CD1c-positive myeloid dendritic cell (primary cell): Measurements from ENCODE around the gene NFE2.
"Not testable (repeated sequence)": the region's sequence is repeated elsewhere in the genome, so short reads cannot be mapped to it uniquely, and the experiment has no call there.

Source experiments
- DNase-seq: peaks from one replicate; pipeline ENCODE4 v3.0.0-alpha.2; 2016; ENCODE audit errors: extremely low spot score

NFE2 gene

GRCh38 chr12:54282949-54283593 is 17.7 kb downstream of the NFE2 start:
- no peak for DNase-seq

DNA sequence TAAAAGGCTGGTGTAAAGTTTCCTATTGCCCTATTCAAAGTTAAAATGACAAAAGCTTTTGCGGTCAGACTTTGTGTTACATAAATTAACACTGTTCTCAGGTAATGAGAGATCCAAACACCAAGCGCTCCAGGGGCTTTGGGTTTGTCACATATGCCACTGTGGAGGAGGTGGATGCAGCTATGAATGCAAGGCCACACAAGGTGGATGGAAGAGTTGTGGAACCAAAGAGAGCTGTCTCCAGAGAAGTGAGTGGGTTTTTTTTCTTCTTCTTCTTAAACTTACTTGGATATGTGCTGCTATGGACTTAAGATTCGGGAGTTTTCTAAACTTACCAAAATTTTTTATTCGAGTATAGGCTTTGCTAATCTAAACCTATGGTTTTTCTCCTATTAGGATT is 19.1 kb downstream of the NFE2 start:
- DNase-seq: not testable (repeated sequence)

DNA sequence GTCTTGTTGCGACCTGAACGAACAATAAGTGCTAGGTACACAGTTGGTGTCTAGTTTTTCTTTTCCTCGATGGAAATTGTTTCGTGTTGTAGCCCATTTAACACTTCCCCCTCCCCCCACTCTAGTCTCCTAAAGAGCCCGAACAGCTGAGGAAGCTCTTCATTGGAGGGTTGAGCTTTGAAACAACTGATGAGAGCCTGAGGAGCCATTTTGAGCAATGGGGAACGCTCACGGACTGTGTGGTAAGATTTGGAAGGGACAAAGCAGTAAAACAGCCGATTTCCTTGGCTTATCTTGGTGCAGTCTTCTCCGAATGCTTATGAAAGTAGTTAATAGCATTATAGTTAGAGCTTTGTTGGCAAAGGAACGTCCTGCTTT is 19.6 kb downstream of the NFE2 start:
- not testable (repeated sequence) for DNase-seq

DNA sequence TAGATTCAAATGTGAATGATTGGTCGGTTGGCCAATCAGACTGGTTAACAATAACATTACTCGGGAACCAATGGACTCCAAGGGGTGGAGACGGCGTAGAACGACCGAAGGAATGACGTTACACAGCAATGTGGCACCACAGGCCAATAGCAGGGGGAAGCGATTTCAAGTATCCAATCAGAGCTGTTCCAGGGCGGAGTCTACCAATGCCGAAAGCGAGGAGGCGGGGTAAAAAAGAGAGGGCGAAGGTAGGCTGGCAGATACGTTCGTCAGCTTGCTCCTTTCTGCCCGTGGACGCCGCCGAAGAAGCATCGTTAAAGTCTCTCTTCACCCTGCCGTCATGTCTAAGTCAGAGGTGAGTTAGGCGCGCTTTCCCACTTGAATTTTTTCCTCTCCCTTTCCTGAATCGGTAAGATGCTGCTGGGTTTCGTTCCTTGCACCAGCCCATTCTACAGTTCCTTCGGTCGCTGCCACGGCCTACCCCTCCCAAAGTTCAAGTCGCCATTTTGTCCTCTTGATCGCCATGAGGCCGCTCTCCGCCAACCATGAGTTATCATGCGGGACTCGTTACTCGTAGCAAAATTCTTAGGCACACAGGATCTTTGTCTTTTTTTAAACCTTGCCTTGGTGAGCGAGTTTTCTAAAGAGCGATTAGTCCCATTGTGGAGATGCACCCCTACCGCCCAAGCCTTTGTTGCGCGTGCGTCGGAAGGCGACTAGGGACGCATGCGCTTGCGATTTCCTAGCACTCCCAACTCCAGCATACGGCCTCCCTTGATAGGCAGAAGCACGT is 20.2 kb downstream of the NFE2 start, which contains the start of gene HNRNPA1:
Gene HNRNPA1 (plus strand): TSS at position 259 of the 793 bp plus-strand sequence. CDS start 82 bp downstream, at position 341.
- peak; percentile 99 for DNase-seq

DNA sequence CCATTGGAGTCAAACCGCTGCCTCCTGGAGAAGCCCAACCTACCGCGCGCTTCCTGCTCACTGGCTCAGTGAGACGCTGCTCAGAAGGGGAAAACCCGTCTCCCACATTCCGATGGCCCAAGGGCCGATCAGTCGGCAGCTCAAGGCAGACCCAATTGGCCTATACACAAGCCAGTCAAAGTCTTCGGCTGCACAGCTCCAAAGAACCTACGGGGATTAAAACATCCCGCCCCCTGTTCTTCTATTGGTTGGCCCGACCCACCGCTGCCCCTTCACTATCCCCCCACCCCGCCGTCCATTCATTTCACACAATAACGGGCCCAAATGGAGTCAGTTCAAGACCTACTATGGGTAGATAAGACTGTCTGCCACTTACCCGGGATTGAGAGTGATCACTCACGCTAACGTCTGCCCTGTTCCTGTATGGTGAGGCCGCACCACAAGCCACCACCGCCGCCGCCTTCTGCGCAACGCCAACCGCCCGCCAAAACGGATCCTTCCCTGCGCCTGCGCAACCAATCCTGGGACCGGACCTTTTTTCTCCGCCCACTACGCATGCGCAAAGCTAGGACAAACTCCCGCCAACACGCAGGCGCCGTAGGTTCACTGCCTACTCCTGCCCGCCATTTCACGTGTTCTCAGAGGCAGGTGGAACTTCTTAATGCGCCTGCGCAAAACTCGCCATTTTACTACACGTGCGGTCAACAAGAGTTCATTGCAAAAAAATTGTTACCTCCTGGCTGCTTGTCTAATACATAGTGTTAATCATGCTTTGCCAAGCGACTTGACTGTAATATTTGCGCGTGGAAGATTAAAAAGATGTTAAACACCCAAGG is 21.0 kb downstream of the NFE2 start, which contains the start of gene CBX5:
Gene CBX5 (minus strand): TSS at position 491 of the 836 bp plus-strand sequence. CDS start 22,472 bp downstream, outside the sequence.
- peak; percentile 100 for DNase-seq

- no peak for DNase-seq
Observed at GRCh38 chr12:54279227-54279631, 21.6 kb downstream of the NFE2 start.

- DNase-seq: no peak
Observed at GRCh38 chr12:54277823-54278276, 23.0 kb downstream of the NFE2 start.

DNA sequence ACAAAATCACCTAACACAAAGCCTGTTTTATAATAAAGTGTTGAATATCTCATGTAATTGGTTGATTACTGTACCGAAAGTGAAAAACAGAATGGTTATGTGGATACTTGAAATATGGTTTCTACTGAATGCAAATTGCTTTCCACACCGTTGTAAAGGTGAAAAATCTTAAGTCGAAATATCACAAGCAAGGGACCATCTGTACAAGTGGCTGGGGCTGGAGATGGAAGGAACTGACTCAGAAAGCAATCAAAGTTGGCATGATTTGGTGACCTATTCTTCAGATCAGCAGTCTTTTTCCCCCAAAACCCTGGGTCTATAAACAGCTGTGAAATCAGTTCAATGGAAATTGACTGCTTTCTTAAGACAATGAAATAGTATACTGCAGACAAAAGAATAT is 24.4 kb downstream of the NFE2 start:
- DNase-seq: no peak

DNA sequence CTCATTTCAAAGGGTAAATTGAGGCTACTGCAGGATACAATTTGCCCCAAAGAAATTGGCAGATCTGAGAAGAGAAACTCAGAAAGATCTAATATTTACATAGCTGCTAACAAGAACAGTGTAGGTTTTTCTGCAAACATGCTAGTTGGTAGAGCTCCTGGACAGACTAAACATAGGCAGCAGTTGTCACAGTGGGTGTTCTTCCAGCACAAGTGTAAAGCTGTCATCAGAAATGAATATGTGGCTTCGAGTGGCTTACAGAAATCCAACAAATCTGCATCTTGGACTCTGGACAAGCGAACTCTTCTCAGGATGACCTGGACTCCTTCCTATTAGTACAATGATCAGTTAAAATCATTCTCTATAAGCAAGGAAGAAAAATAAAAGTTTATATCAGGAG is 26.8 kb downstream of the NFE2 start:
- DNase-seq: no peak

DNA sequence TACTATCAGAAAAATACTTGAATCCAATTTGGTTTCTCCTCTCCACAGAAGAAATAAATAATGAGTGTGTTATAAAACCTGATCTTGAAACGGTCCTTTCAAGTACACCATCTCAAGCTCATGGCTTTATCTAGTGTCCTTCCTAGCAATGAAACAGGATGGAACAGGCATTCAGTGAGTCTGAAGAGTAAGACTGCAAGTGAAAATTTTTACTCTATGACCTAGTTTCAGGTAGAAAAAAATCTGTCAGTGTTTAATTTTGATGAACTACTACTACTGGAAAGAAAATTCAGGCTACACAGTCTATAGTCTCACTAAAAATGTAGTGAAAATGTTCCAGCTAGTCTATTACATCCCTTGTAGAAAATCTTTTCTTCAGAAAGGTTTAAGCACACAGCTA is 28.6 kb downstream of the NFE2 start:
- no peak for DNase-seq

DNA sequence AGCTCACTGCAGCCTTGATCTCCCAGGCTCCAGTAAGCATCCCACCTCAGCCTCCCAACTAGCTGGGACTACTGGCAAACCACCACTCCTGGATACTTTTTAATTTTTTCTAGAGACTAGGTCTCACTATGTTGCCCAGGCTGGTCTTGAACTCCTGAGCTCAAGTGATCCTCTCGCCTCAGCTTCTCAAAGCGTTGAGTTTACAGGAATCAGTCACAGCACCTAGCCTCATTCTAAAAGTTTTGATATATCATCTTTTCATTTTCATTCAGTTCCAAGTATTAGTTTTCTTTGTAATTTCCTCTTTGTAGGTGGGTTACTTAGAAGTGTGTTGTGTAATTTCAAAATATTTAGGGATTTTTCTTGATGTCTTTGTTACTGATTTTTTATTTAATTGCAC is 30.5 kb downstream of the NFE2 start:
- no peak for DNase-seq

DNA sequence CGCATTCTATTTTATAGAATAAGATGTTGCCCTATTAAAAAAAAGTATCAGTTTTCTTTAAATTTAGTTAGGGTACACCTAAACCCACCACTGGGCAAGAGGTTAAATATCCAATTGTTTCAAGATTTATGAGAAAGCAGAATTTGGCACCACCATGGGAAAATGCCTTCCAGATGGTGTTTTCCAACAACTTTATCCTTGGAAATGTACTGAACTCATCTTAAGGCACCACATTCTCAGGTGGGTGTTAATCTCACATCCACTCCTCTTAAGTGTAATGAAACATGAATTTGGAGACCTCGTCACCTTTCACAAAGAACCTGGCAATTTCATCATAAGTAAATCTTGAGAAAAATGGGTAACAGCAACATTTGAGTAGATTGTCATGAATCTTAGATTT is 34.0 kb downstream of the NFE2 start:
- DNase-seq: no peak

- DNase-seq: no peak
Observed at GRCh38 chr12:54265364-54265812, 35.4 kb downstream of the NFE2 start.

- DNase-seq: no peak
Observed at GRCh38 chr12:54262403-54262925, 38.4 kb downstream of the NFE2 start.

DNA sequence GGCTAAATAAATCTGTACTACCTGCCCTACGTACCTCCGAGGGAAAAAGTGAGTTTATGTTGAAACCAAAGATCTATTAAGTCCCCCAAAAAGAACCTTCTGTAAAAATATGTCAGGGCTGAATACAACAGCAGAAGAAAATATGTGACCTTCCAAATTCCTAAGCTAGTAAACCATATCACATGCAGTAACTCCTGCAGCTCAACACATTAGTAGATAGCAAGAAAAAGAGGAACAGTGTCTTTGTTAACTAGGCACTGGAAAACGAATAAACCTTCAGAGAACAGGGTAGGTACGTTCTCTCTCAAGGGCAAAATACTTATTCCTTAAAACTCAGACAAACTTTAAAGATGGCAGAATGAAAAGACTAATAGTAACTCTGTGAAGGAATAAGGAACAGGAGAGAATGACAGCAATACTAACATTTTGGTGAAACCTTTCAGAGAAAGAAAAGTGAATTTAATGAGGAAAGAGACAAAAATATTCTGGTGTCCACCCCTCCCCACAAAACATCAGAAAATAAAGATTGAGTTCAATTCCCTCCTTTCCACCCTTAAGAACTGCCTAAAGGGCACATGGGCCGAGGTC is 38.9 kb downstream of the NFE2 start:
- DNase-seq: no peak

DNA sequence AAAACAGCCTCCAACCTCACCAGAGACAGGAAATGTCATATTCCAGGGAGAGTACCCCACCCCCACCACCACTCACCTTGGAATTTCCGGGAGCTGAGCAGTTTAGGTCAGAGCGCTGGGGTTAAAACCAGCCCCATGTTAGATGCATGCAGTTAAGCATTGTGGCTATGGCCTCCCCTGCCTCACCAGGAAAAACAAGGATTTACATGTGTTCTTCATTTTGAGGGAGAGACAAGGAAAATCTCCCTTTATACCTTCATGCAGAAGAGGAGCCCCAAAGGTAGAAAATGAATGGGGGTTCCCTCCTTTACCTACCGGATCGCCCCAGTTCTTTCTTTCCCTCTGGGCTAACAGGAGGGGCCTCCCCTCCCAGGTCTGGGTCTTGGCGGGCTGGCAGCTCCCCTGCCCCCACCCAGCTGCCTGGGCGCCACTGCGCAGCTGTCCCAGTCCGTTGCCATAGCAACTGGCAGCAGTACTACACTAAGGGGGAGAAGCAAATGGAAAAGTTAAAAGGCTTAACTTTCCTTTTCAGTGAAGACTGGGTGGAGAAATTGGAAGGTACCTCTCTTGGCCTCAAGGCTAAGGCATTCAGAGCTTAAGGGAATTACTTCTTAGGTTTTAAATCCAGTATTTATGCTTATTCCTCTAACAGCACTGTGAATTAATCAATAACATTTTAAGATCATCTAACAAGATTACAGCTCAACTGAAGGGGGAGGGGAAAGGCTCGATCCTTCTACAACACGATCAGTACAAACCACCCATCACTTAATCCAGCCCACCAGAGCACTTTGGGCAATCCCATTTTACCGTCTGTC is 41.4 kb downstream of the NFE2 start:
- DNase-seq: peak; percentile 24

DNA sequence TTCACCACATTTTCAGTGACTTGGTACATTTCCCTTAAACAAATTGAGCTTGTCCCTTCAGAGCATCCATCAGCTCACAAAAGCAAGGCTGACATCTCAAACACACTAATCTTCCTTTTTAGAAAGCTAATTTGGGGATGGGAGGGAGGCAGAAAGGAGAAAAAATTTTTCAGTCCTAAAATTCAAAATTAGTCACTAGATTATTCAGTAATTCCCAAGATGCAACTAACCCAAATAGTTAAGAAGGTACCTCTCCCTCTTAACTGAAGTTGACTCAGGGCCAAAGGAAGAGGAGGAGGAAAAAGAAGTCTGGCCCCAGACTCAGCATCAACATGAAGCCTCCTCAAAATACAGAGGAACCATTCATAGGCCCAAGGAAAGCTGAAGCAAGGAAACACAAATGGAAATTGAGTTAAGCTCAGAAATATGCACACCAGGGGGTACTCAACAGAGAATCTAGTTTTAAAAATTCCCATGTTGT is 42.6 kb downstream of the NFE2 start:
- no peak for DNase-seq

DNA sequence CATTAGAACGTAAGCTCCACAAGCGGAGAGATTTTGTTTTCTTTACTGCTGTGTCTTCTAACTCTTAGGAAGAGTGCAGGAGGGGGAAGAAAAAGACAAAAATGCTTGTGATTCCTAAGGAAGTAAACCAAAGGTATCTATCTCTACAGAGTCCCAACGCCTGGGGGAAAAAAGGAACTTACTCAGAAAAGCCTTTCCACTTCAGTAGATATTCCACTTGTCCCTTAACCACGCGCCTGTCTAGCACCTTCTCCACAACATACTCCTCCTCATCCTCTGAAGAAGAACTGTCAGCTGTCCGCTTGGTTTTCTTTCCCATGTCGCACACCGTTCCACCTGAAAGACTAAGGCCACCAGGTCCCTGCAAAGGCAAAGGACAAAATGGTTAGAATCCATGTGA is 43.5 kb downstream of the NFE2 start:
- DNase-seq: no peak

GRCh38 chr12:54253240-54253639 is 47.6 kb downstream of the NFE2 start:
- DNase-seq: no peak

- DNase-seq: peak; percentile 59
Observed at GRCh38 chr12:54251667-54252284, 49.0 kb downstream of the NFE2 start.
